HCT116 (cell line): ENCODE measurements around the gene INSIG2. TPM values are rescaled to one million over a fixed set of nuclear protein-coding genes. Genes with fewer than 3 reads are reported as not detected.
A peak's percentile ranks its signal among the peaks of the same experiment; 100 is the strongest.

Experiments
- ATAC-seq: fragments of 200-7000 bp; cut with Tn5 transposase; 2 replicates; pipeline ENCODE4 v1.9.1; 2020; ENCODE audit warnings: mild to moderate bottlenecking, moderate library complexity
- BruUV-seq: library from RNA; stranded (reverse); fragments of 400-500 nt; replicated peaks from 2 replicates; lab custom pipeline; 2021; lab: Mats Ljungman, UMichigan
- CTCF ChIA-PET: fragments of 300-600 bp; sonication (Branson Sonifier 250); formaldehyde crosslinking; loops from one replicate; lab custom pipeline; 2021; ENCODE audit warnings: antibody characterized with exemption; lab: Charles Lee
- POLR2A ChIA-PET: fragments of 300-600, 350-600 bp; sonication (Branson Sonifier 250); formaldehyde crosslinking; loops from one replicate; lab custom pipeline; 2021; ENCODE audit warnings: antibody characterized with exemption; lab: Charles Lee
- RAD21 ChIA-PET, 2 experiments: fragments of 300-600 bp; sonication (Branson Sonifier 250); formaldehyde crosslinking; loops; one replicate each; lab custom pipeline; 2023; ENCODE audit warnings: low total read pairs in 2 of 2; ENCODE audit not compliant: uncharacterized antibody in 2 of 2, unreplicated experiment in 2 of 2, low non-redundant PET in 1 of 2; lab: Charles Lee
- DNase-seq: peaks from one replicate; pipeline ENCODE4 v3.0.0-alpha.2; 2010; ENCODE audit warnings: low read depth, low spot score
- H2AFZ ChIP-seq: fragments of 200-600 bp; shearing (Covaris generic), sonication (generic); 2 replicates; pipeline ENCODE4 v1.6.1; 2017; ENCODE audit warnings: low read depth, mixed run types, mixed read lengths, antibody characterized with exemption, low read length; ENCODE audit not compliant: poor library complexity, severe bottlenecking
- H3K27ac ChIP-seq: 2 replicates; pipeline ENCODE4 v1.5.1; 2012; ENCODE audit warnings: low read depth, low read length
- H3K27me3 ChIP-seq: fragments of 200-600 bp; sonication (generic); 2 replicates; pipeline ENCODE4 v1.6.1; 2016; ENCODE audit warnings: mixed run types, low read length, mixed read lengths; ENCODE audit not compliant: insufficient read depth
- H3K36me3 ChIP-seq, 2 experiments: fragments of 200-500 bp in 1 of 2; fragments of 200-600 bp in 1 of 2; sonication (Bioruptor generic) in 1 of 2; sonication (generic) in 1 of 2; 2 replicates each; pipeline versions ENCODE4 v1.5.1 to v1.6.1; 2014 to 2016; ENCODE audit warnings: low read length in 2 of 2, inconsistent platforms in 1 of 2, mixed read lengths in 1 of 2, mixed run types in 1 of 2; ENCODE audit not compliant: insufficient read depth in 2 of 2, control insufficient read depth in 1 of 2
- H3K4me1 ChIP-seq, 2 experiments: fragments of 200-600 bp in 1 of 2; sonication (generic) in 1 of 2; 2 replicates each; pipeline versions ENCODE4 v1.5.1 to v1.6.1; 2012 to 2017; ENCODE audit warnings: low read length in 2 of 2, inconsistent platforms in 1 of 2, mild to moderate bottlenecking in 1 of 2, mixed read lengths in 1 of 2, mixed run types in 1 of 2, moderate library complexity in 1 of 2; ENCODE audit not compliant: insufficient read depth in 2 of 2, control insufficient read depth in 1 of 2
- H3K4me2 ChIP-seq: fragments of 200-600 bp; sonication (generic); 2 replicates; pipeline ENCODE4 v1.6.1; 2017; ENCODE audit warnings: mixed run types, low read length, mixed read lengths
- H3K4me3 ChIP-seq, 2 experiments: fragments of 200-600 bp in 1 of 2; sonication (generic) in 1 of 2; replicated peaks in 1 of 2; 2 replicates each; pipeline ENCODE4 v1.5.1; 2011 to 2016; ENCODE audit warnings: low read length in 2 of 2, control low read depth in 1 of 2, low read depth in 1 of 2, mild to moderate bottlenecking in 1 of 2, mixed read lengths in 1 of 2, mixed run types in 1 of 2
- H3K79me2 ChIP-seq: fragments of 200-600 bp; sonication (generic); 2 replicates; pipeline ENCODE4 v1.6.1; 2017; ENCODE audit warnings: mild to moderate bottlenecking, mixed run types, low read length, moderate library complexity, mixed read lengths; ENCODE audit not compliant: insufficient read depth
- H3K9ac ChIP-seq: fragments of 200-600 bp; sonication (generic); 2 replicates; pipeline ENCODE4 v1.6.1; 2016; ENCODE audit warnings: low read length, mixed read lengths
- H3K9me2 ChIP-seq: fragments of 200-600 bp; sonication (generic), shearing (Covaris generic); 2 replicates; pipeline ENCODE4 v1.6.1; 2017; ENCODE audit warnings: mixed run types, mild to moderate bottlenecking, moderate library complexity; ENCODE audit not compliant: insufficient read depth
- H3K9me3 ChIP-seq, 2 experiments: fragments of 200-500 bp in 1 of 2; fragments of 200-600 bp in 1 of 2; sonication (Bioruptor generic) in 1 of 2; sonication (generic) in 1 of 2; 2 replicates each; pipeline ENCODE4 v1.6.1; 2014 to 2017; ENCODE audit warnings: low read length in 2 of 2, mixed read lengths in 2 of 2, inconsistent platforms in 1 of 2, low read depth in 1 of 2, mild to moderate bottlenecking in 1 of 2, mixed run types in 1 of 2, moderate library complexity in 1 of 2; ENCODE audit not compliant: control insufficient read depth in 1 of 2, insufficient read depth in 1 of 2
- H4K20me1 ChIP-seq: fragments of 200-600 bp; sonication (generic), shearing (Covaris generic); 2 replicates; pipeline ENCODE4 v1.6.1; 2017; ENCODE audit warnings: mixed run types, mild to moderate bottlenecking, moderate library complexity; ENCODE audit not compliant: insufficient read depth
- EZH2 ChIP-seq: fragments of 200-600 bp; sonication (generic); IDR thresholded peaks from 2 replicates; pipeline ENCODE4 v1.6.1; 2017; ENCODE audit warnings: antibody characterized with exemption, mixed run types
- RAD21 ChIP-seq: IDR thresholded peaks from 2 replicates; pipeline ENCODE4 v1.6.1; 2012; ENCODE audit warnings: low read depth, mild to moderate bottlenecking
- intact Hi-C: fragments of 100-400 bp; cut with micrococcal nuclease; formaldehyde crosslinking; loops from 2 replicates; pipeline ENCODE4 v1.10.0; 2022
- total RNA-seq: library from RNA; stranded (reverse); gene quantifications from one replicate; pipeline ENCODE4 v1.2.1, GENCODE V29; 2021; ENCODE audit not compliant: unreplicated experiment
- TF ChIP-seq, protein P1 (sequence below): IDR thresholded peaks from 2 replicates; pipeline ENCODE4 v1.6.1; 2012; ENCODE audit warnings: low read depth
- TF ChIP-seq, protein P2 (sequence below), 3 experiments: fragments of 200-600 bp in 1 of 3; sonication (generic) in 1 of 3; IDR thresholded peaks in 2 of 3; conservative IDR thresholded peaks in 1 of 3; 2 replicates each; pipeline ENCODE4 v1.5.1; 2012 to 2017; ENCODE audit warnings: low read depth in 2 of 3, low read length in 2 of 3, antibody characterized with exemption in 1 of 3, borderline replicate concordance in 1 of 3, control low read depth in 1 of 3, mild to moderate bottlenecking in 1 of 3, mixed read lengths in 1 of 3, mixed run types in 1 of 3, moderate library complexity in 1 of 3; ENCODE audit not compliant: insufficient read depth in 1 of 3

INSIG2 gene
- total RNA-seq, 1 experiment from 2014 or later = 21.8 TPM

DNA sequence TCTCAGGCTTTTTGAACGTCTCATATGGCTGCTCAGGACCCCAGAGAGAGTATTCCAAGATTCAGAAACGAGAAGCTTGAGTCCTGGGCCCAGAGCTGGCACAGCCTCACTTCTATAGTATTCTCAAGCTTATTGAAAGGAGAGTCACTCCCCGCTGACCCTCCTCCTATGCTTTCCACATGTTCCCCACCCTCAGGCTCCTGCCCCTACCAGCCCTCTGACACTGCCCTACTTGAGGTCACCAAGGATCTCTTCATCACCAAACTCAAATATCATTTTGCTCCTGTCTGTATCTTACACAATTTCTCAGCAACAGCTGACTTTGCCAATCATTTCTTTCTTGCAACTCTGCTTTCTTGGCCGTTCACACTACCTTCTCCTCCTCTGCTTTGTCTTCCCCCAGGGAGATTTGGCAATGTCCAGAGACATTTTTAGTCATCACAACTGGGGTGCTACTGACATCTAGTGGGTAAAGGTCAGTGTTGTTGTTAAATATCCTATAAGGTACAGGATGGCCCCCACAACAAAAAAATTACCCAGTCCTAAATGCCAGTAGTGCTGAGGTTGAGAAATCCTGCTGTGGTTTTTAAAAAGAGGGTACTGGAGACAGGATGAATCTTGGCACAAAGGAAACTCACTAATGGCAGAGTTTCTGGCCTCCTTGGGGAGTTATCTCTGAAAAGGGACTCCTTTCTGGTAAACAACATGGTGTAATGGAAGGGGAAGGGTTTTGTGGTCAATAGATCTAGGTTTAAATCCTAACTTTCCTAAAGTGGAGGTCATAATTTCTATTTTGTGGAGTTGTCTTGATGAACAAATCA is 26.9 kb upstream of the INSIG2 start:
- peak; percentile 69 for ATAC-seq
- H3K9me3 ChIP-seq = no peaks in the 10 kb centered on the region
- no peak overlapping the region for H3K9ac ChIP-seq
- ChIA-PET CTCF (interaction anchor here (1.0 to 1.3 kb wide), 3 partner anchors 15 to 58 kb away, joined by 3 to 6 read pairs (median 5); no protein-coding TSS in a partner anchor), RAD21 (no interaction called here), POLR2A (no interaction called here)
- H3K4me3 ChIP-seq = no peak overlapping the region
- no peaks in the 10 kb centered on the region for H3K79me2 ChIP-seq
- H3K27ac ChIP-seq = no peak overlapping the region
- peak overlapping the region; percentile 60 for H2AFZ ChIP-seq
- no peaks in the 10 kb centered on the region for H3K27me3 ChIP-seq
- no peaks in the 10 kb centered on the region for H3K9me2 ChIP-seq
- no peak for DNase-seq
- no peaks in the 10 kb centered on the region for H3K4me1 ChIP-seq
- TF ChIP-seq, protein P1, sequence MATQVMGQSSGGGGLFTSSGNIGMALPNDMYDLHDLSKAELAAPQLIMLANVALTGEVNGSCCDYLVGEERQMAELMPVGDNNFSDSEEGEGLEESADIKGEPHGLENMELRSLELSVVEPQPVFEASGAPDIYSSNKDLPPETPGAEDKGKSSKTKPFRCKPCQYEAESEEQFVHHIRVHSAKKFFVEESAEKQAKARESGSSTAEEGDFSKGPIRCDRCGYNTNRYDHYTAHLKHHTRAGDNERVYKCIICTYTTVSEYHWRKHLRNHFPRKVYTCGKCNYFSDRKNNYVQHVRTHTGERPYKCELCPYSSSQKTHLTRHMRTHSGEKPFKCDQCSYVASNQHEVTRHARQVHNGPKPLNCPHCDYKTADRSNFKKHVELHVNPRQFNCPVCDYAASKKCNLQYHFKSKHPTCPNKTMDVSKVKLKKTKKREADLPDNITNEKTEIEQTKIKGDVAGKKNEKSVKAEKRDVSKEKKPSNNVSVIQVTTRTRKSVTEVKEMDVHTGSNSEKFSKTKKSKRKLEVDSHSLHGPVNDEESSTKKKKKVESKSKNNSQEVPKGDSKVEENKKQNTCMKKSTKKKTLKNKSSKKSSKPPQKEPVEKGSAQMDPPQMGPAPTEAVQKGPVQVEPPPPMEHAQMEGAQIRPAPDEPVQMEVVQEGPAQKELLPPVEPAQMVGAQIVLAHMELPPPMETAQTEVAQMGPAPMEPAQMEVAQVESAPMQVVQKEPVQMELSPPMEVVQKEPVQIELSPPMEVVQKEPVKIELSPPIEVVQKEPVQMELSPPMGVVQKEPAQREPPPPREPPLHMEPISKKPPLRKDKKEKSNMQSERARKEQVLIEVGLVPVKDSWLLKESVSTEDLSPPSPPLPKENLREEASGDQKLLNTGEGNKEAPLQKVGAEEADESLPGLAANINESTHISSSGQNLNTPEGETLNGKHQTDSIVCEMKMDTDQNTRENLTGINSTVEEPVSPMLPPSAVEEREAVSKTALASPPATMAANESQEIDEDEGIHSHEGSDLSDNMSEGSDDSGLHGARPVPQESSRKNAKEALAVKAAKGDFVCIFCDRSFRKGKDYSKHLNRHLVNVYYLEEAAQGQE = no peak
- TF ChIP-seq, protein P2, sequence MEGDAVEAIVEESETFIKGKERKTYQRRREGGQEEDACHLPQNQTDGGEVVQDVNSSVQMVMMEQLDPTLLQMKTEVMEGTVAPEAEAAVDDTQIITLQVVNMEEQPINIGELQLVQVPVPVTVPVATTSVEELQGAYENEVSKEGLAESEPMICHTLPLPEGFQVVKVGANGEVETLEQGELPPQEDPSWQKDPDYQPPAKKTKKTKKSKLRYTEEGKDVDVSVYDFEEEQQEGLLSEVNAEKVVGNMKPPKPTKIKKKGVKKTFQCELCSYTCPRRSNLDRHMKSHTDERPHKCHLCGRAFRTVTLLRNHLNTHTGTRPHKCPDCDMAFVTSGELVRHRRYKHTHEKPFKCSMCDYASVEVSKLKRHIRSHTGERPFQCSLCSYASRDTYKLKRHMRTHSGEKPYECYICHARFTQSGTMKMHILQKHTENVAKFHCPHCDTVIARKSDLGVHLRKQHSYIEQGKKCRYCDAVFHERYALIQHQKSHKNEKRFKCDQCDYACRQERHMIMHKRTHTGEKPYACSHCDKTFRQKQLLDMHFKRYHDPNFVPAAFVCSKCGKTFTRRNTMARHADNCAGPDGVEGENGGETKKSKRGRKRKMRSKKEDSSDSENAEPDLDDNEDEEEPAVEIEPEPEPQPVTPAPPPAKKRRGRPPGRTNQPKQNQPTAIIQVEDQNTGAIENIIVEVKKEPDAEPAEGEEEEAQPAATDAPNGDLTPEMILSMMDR (IDR thresholded peaks at IDR 0.05 in 2 of 3, conservative IDR thresholded peaks at IDR 0.05 in 1 of 3; ENCODE audit: borderline replicate concordance in 1 of 3, insufficient read depth in 1 of 3, low read depth in 2 of 3, low read length in 2 of 3) = peak; percentile 29 to 42 (median 31); a peak in 3 of 6 replicates
- TF ChIP-seq EZH2 (no peak), RAD21 (peak; percentile 55)
- H3K36me3 ChIP-seq = no peaks in the 10 kb centered on the region
- no peaks in the 10 kb centered on the region for H4K20me1 ChIP-seq
- no TSS peak for BruUV-seq
- intact Hi-C loops = no loop called here
- H3K4me2 ChIP-seq = no peak overlapping the region
